SU-DHL-6 (cell line): ENCODE measurements around the gene LRIG1.
A peak's percentile ranks its signal among the peaks of the same experiment; 100 is the strongest.

Experiments used
- H2AFZ ChIP-seq: fragments of 200-600 bp; sonication (generic); 2 replicates; pipeline ENCODE4 v1.6.1; 2014; ENCODE audit warnings: low read depth, mild to moderate bottlenecking, moderate library complexity, mixed read lengths, antibody characterized with exemption, low read length; ENCODE audit not compliant: severe bottlenecking
- H3F3A ChIP-seq: fragments of 200-600 bp; shearing (Covaris generic); 2 replicates; pipeline ENCODE4 v1.6.0; 2016; ENCODE audit warnings: antibody characterized with exemption, mild to moderate bottlenecking; ENCODE audit not compliant: insufficient read depth
- H3K27ac ChIP-seq: fragments of 200-600 bp; sonication (generic); 2 replicates; pipeline ENCODE4 v1.5.1; 2016; ENCODE audit warnings: low read depth, mild to moderate bottlenecking, low read length, moderate library complexity, mixed read lengths
- H3K27me3 ChIP-seq: fragments of 200-600 bp; sonication (generic), shearing (Covaris generic); 2 replicates; pipeline ENCODE4 v1.6.0; 2014; ENCODE audit warnings: mild to moderate bottlenecking, low read length
- H3K36me3 ChIP-seq: fragments of 200-600 bp; sonication (generic); 2 replicates; pipeline ENCODE4 v1.6.1; 2014; ENCODE audit warnings: mild to moderate bottlenecking, low read length, mixed read lengths
- H3K4me2 ChIP-seq: fragments of 300-600, 200-600 bp; shearing (Covaris generic), sonication (generic); 2 replicates; pipeline ENCODE4 v1.6.0; 2014; ENCODE audit warnings: low read length, low read depth, mild to moderate bottlenecking; ENCODE audit not compliant: poor library complexity, severe bottlenecking
- H3K4me3 ChIP-seq: fragments of 200-600 bp; sonication (generic); 2 replicates; pipeline ENCODE4 v1.5.1; 2014; ENCODE audit warnings: antibody characterized with exemption, low read length, mild to moderate bottlenecking, mixed read lengths; ENCODE audit not compliant: insufficient read depth, poor library complexity, severe bottlenecking
- H3K79me2 ChIP-seq: fragments of 200-600 bp; sonication (generic); 2 replicates; pipeline ENCODE4 v1.6.1; 2014; ENCODE audit warnings: mild to moderate bottlenecking, low read length, moderate library complexity; ENCODE audit not compliant: insufficient read depth
- H3K9ac ChIP-seq: fragments of 200-600 bp; sonication (generic); 2 replicates; pipeline ENCODE4 v1.7.0; 2014; ENCODE audit warnings: mild to moderate bottlenecking, low read length
- H3K9me2 ChIP-seq: fragments of 200-600 bp; sonication (generic); replicated peaks from 2 replicates; pipeline ENCODE4 v1.6.1; 2014; ENCODE audit warnings: low read length; ENCODE audit not compliant: insufficient read depth
- H3K9me3 ChIP-seq: fragments of 200-600 bp; sonication (generic); 2 replicates; pipeline ENCODE4 v1.6.1; 2014; ENCODE audit warnings: low read length, mixed read lengths; ENCODE audit not compliant: insufficient read depth
- H4K20me1 ChIP-seq: fragments of 200-600 bp; sonication (generic); 2 replicates; pipeline ENCODE4 v1.6.1; 2014; ENCODE audit warnings: low read depth, mild to moderate bottlenecking, antibody characterized with exemption, low read length, moderate library complexity, mixed read lengths
- EZH2phosphoT487 ChIP-seq: fragments of 200-600 bp; sonication (generic), shearing (Covaris generic); conservative IDR thresholded peaks from 2 replicates; pipeline ENCODE4 v1.6.1; 2018; ENCODE audit warnings: mild to moderate bottlenecking, antibody characterized with exemption, low read length, moderate library complexity, mixed read lengths
- TF ChIP-seq, protein P1 (sequence below): fragments of 200-600 bp; sonication (generic); IDR thresholded peaks from one replicate; pipeline ENCODE4 v1.5.1; 2017; ENCODE audit warnings: antibody characterized with exemption, mild to moderate bottlenecking, low read length, moderate library complexity; ENCODE audit not compliant: insufficient read depth, poor library complexity, severe bottlenecking

LRIG1 gene, protein sequence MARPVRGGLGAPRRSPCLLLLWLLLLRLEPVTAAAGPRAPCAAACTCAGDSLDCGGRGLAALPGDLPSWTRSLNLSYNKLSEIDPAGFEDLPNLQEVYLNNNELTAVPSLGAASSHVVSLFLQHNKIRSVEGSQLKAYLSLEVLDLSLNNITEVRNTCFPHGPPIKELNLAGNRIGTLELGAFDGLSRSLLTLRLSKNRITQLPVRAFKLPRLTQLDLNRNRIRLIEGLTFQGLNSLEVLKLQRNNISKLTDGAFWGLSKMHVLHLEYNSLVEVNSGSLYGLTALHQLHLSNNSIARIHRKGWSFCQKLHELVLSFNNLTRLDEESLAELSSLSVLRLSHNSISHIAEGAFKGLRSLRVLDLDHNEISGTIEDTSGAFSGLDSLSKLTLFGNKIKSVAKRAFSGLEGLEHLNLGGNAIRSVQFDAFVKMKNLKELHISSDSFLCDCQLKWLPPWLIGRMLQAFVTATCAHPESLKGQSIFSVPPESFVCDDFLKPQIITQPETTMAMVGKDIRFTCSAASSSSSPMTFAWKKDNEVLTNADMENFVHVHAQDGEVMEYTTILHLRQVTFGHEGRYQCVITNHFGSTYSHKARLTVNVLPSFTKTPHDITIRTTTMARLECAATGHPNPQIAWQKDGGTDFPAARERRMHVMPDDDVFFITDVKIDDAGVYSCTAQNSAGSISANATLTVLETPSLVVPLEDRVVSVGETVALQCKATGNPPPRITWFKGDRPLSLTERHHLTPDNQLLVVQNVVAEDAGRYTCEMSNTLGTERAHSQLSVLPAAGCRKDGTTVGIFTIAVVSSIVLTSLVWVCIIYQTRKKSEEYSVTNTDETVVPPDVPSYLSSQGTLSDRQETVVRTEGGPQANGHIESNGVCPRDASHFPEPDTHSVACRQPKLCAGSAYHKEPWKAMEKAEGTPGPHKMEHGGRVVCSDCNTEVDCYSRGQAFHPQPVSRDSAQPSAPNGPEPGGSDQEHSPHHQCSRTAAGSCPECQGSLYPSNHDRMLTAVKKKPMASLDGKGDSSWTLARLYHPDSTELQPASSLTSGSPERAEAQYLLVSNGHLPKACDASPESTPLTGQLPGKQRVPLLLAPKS

GRCh38 chr3:66500576-66501482, at the start of gene LRIG1:
Gene LRIG1 (minus strand): TSS chr3:66501022. CDS start chr3:66500407, 615 bp downstream.
- Histone ChIP-seq H3F3A (no peaks in the 10 kb centered on the region), H3K27me3 (no peaks in the 10 kb centered on the region), H3K9ac (peak within 1 kb of the TSS; percentile 51), H3K9me3 (no peaks in the 10 kb centered on the region), H3K36me3 (no peaks in the 10 kb centered on the region), H3K4me2 (peak within 1 kb of the TSS; percentile 64), H3K27ac (no peak within 1 kb of the TSS), H3K79me2 (no peaks in the 10 kb centered on the region), H2AFZ (peak within 1 kb of the TSS; percentile 70), H3K9me2 (no peaks in the 10 kb centered on the region), H3K4me3 (peak within 1 kb of the TSS; percentile 61), H4K20me1 (no peaks in the 10 kb centered on the region)
- TF ChIP-seq EZH2phosphoT487, result no peak
- TF ChIP-seq, protein P1, sequence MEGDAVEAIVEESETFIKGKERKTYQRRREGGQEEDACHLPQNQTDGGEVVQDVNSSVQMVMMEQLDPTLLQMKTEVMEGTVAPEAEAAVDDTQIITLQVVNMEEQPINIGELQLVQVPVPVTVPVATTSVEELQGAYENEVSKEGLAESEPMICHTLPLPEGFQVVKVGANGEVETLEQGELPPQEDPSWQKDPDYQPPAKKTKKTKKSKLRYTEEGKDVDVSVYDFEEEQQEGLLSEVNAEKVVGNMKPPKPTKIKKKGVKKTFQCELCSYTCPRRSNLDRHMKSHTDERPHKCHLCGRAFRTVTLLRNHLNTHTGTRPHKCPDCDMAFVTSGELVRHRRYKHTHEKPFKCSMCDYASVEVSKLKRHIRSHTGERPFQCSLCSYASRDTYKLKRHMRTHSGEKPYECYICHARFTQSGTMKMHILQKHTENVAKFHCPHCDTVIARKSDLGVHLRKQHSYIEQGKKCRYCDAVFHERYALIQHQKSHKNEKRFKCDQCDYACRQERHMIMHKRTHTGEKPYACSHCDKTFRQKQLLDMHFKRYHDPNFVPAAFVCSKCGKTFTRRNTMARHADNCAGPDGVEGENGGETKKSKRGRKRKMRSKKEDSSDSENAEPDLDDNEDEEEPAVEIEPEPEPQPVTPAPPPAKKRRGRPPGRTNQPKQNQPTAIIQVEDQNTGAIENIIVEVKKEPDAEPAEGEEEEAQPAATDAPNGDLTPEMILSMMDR, result no peak

- Histone ChIP-seq H3K27me3 (no peaks in the 10 kb centered on the region), H2AFZ (no peak overlapping the region), H3K4me3 (no peak overlapping the region), H3K36me3 (no peaks in the 10 kb centered on the region), H4K20me1 (no peaks in the 10 kb centered on the region), H3K4me2 (no peak overlapping the region), H3K9me2 (no peaks in the 10 kb centered on the region), H3K79me2 (no peaks in the 10 kb centered on the region), H3K9me3 (no peaks in the 10 kb centered on the region), H3K27ac (no peak overlapping the region), H3K9ac (no peak overlapping the region), H3F3A (no peaks in the 10 kb centered on the region)
- TF ChIP-seq, protein P1, result no peak
- TF ChIP-seq EZH2phosphoT487, result no peak
Measured at GRCh38 chr3:66544619-66545429, 44.0 kb upstream of the LRIG1 start.
